Activated CD8-positive, alpha-beta memory T cell treated with anti-CD3 and anti-CD28 coated beads for 4 hours (primary cell): ENCODE measurements around the gene KCNH1.

Source experiments
- DNase-seq, 2 donors: peaks; one replicate each; pipeline ENCODE4 v3.0.0-alpha.2; 2020; ENCODE audit warnings: low read depth in 2 of 2

KCNH1 gene

DNA sequence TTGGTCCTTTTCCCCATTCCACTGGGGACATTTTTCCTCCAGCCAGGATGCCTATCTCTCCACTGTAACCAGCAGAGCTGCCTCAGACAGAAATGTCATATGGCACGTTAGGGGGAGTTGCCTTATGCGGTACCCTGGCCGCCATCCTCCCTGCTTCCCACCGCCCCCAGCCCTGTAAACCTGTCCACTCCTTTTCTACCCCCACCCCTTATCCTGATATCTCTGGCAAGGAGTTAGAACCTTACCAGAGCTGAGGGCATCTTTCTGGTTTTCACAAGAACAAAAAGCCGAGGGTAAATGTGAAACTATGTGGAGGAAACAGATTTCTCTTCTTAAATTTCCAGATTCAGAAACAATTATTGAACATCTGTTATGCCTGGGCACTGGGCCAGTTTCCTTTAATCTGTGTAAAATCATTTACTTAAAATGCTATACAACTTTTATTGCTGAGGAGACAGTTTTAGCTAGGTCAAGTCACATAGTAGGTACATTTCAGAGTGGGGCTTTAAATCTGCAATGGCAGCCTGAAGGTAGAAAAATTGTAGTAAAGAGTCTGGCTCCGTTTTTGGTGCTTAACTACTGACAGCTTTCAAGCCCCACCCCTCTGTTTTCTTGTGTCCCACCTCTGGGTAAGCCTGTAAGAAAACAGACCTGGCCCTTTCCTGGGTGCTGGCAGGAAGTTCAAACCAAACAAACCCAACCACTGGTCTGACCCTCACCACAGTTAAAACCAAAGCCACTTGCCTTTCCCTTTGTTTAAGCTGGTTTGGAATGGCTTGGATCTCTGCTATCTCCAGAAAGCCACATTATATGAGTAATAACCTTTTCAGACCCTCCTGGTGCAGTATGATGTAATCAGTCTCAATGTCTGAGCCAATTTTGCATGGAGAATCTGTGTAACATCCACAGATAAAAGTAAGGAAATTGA lies 486.3 kb downstream of the KCNH1 start:
- DNase-seq: no peak

GRCh38 chr1:210646258-210646616 lies 487.7 kb downstream of the KCNH1 start:
- DNase-seq: no peak

- DNase-seq: no peak
Observed at GRCh38 chr1:210645582-210646257, 488.2 kb downstream of the KCNH1 start.

GRCh38 chr1:210641582-210641981 lies 492.4 kb downstream of the KCNH1 start:
- DNase-seq: no peak

GRCh38 chr1:210635108-210635507 lies 498.8 kb downstream of the KCNH1 start:
- no peak for DNase-seq

GRCh38 chr1:210633636-210634035 lies 500.3 kb downstream of the KCNH1 start:
- DNase-seq: no peak

DNA sequence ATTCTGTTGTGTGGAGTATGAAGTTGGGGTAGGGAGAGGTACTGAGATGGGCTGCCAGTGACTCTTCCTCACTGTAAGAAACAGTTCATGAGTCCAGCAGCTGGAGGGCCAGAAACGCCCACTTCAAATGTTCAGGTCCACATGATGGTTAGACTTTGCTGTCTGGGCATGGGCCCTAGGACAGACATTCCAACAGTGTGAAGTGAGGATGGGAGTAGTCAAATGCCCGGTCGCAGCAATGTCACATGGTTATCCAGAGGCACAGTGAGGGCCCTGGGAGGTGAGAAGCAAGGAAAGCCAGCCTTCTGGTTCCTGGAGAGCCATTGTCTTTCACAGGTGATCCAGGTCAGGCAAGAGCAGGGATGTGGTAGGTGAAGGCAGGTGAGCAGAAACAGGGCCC lies 500.8 kb downstream of the KCNH1 start:
- no peak for DNase-seq

GRCh38 chr1:210631399-210631798 lies 502.5 kb downstream of the KCNH1 start:
- DNase-seq: no peak

GRCh38 chr1:210629276-210629675 lies 504.7 kb downstream of the KCNH1 start:
- DNase-seq: no peak

- DNase-seq: no peak
Observed at GRCh38 chr1:210627755-210628154, 506.2 kb downstream of the KCNH1 start.
